Esophagus squamous epithelium (tissue), 4 donors: ENCODE results near the gene PHEX.

Experiments used
- POLR2A ChIP-seq, 4 donors: fragments of 450-650 bp; IDR thresholded peaks; one replicate each; pipeline ENCODE4 v1.6.1; 2017; ENCODE audit warnings: antibody characterized with exemption in 4 of 4, mild to moderate bottlenecking in 4 of 4, moderate library complexity in 3 of 4
- TF ChIP-seq, protein P1 (sequence below), 6 experiments: fragments of 450-650 bp in 4 of 6; fragments of 200-600 bp in 2 of 6; sonication (generic) in 2 of 6; IDR thresholded peaks; one replicate each; pipeline ENCODE4 v1.5.1; 2016 to 2019; ENCODE audit warnings: antibody characterized with exemption in 6 of 6, mild to moderate bottlenecking in 4 of 6, moderate library complexity in 4 of 6

DNA sequence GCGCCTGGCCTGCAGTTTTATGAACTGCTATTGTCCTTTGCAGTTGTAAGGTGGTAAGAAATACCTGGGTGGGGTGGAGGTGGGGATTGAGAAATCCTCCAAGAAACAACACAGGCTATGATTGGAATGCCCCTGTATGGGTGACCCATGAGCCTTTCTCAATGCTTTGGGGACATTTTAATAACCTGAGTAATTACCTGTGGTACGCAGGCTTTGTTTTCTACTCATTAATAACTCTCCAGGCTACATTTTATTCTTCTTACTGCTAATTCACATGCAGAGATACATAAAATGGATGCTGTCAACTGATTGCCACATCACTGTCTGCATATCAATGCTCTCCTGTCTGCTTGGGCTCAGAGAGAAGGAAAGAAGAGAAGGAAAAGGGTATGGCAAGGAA, 41.8 kb downstream of the PHEX start:
- no peak for TF ChIP-seq POLR2A (IDR thresholded peaks at IDR 0.05)
- TF ChIP-seq, protein P1, sequence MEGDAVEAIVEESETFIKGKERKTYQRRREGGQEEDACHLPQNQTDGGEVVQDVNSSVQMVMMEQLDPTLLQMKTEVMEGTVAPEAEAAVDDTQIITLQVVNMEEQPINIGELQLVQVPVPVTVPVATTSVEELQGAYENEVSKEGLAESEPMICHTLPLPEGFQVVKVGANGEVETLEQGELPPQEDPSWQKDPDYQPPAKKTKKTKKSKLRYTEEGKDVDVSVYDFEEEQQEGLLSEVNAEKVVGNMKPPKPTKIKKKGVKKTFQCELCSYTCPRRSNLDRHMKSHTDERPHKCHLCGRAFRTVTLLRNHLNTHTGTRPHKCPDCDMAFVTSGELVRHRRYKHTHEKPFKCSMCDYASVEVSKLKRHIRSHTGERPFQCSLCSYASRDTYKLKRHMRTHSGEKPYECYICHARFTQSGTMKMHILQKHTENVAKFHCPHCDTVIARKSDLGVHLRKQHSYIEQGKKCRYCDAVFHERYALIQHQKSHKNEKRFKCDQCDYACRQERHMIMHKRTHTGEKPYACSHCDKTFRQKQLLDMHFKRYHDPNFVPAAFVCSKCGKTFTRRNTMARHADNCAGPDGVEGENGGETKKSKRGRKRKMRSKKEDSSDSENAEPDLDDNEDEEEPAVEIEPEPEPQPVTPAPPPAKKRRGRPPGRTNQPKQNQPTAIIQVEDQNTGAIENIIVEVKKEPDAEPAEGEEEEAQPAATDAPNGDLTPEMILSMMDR (IDR thresholded peaks at IDR 0.05) = no peak
